ENCODE results near the gene CNTN6. TPM values are rescaled to one million over a fixed set of nuclear protein-coding genes. Genes with fewer than 3 reads are reported as not detected.

The CNTN6 gene
- total and polyA plus RNA-seq, 4 donors, result 9.6 to 37.1 (median 17.5) TPM

DNA sequence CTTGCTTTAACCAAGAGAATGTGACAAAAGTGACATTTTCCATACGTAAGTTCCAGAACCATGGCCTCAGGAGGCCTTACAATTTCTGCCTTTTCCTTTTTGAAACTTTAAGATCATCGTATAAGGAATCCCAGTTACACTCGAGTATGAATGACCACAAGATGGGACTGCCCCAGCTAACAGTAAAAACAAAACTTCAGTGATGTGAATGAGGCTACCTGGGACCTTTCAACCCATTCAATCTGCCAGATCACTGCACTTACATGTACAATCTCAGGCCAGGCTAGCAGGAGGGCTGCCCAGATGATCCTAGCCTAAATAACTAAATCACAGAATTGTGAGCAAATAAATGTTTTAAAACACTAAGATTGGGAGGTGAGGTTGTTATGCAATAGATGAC, 328.8 kb downstream of the CNTN6 start:
- peaks cover 2% of the 10 kb centered on the region for H3K9me3 ChIP-seq (ENCODE audit: control insufficient read depth, insufficient read depth, low read length)
- H3K36me3 ChIP-seq (ENCODE audit: control insufficient read depth, insufficient read depth, low read length), result no peaks in the 10 kb centered on the region
- no peak overlapping the region for H3K4me3 ChIP-seq (ENCODE audit: low read depth, low read length)
- H3K4me1 ChIP-seq (ENCODE audit: control insufficient read depth, insufficient read depth, low read length), result no peaks in the 10 kb centered on the region
- no peak overlapping the region for H3K27ac ChIP-seq (ENCODE audit: low read depth, low read length)
- DNase-seq (ENCODE audit: low read depth in 4 of 6, low spot score in 6 of 6), result no peak
- WGBS (ENCODE audit: insufficient coverage), result 100% methylated on average over 1 of the region's 3 CpGs
- H3K27me3 ChIP-seq (ENCODE audit: control insufficient read depth, insufficient read depth, low read length), result no peaks in the 10 kb centered on the region

DNA sequence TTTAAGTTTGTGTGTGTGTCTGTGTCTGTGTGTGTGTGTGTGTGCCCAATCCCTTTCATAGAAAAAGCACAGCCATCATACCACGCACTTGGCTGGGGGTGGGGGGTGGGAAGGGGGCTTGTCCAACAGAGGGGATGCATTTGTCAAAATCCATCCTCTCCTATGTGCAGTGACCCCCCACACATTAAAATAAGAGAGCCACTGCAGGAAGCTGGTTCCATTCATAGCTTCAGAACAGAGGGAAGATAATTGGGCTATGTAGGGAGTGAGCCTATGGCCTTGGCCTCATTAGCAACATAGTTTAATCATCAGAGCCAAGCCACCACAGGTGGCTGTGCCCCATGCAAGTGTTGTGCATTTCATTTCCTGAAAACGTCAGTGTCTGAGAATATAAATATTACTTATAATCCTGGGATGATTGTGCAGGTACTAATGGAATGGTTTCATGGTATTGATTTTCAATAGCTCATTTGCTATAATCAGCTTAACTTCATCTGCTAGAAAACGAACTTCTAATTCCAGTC, 330.8 kb downstream of the CNTN6 start:
- Histone ChIP-seq H3K27me3 (ENCODE audit: control insufficient read depth, insufficient read depth, low read length) (no peaks in the 10 kb centered on the region), H3K4me3 (ENCODE audit: low read depth, low read length) (no peak overlapping the region), H3K27ac (ENCODE audit: low read depth, low read length) (no peak overlapping the region), H3K36me3 (ENCODE audit: control insufficient read depth, insufficient read depth, low read length) (no peaks in the 10 kb centered on the region), H3K9me3 (ENCODE audit: control insufficient read depth, insufficient read depth, low read length) (peaks cover 2% of the 10 kb centered on the region), H3K4me1 (ENCODE audit: control insufficient read depth, insufficient read depth, low read length) (no peaks in the 10 kb centered on the region)
- DNase-seq (ENCODE audit: low read depth in 4 of 6, low spot score in 6 of 6), result no peak
- no CpG with 5 or more reads among the region's 3 CpGs for WGBS (ENCODE audit: insufficient coverage)

DNA sequence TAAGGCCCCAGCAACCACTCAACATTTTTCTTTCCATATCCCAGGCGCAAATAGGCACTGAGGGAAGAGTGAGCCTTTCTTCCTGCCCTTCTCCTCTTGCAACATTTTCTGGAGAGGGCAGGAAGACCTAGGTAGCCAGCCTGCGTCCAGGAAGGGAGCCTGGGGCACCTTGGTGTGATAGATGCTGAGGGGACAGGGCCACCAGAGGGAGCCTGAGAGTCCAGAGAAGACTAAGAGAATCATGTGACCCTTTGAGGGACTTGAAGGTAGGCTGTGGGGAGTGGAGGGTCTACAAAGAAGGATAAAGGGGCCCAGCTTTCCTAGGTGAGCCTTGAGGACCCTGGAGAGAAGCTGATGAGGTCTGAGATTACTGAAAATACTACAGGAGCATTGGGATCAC, 346.6 kb downstream of the CNTN6 start:
- no peak for DNase-seq (ENCODE audit: low read depth in 4 of 6, low spot score in 6 of 6)
- WGBS (ENCODE audit: insufficient coverage), result 100% methylated on average over 2 of the region's 2 CpGs

DNA sequence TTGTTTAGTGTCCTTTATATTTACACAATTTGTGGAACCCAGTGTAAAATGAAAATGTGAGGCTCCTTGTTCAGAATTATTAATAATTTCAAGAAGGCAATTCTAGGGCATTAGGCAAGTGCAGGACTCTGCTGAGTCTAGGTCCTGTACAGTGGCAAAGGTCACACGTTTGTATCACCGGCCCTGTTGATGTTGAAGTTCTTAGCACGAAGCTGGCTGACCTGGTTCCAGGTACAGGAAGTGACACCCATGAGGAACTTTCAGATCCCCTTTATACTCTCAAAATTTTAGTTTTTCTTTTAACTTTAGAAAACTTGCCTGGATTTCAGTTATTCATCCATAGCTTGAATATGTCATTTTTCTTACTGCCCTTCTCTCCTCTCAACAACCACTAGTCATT, 349.4 kb downstream of the CNTN6 start:
- WGBS (ENCODE audit: insufficient coverage), result 91% methylated on average over 3 of the region's 3 CpGs
- DNase-seq (ENCODE audit: low read depth in 4 of 6, low spot score in 6 of 6), result no peak
- no peaks in the 10 kb centered on the region for H3K9me3 ChIP-seq (ENCODE audit: control insufficient read depth, insufficient read depth, low read length)
- H3K27ac ChIP-seq (ENCODE audit: low read depth, low read length), result no peak overlapping the region
- H3K27me3 ChIP-seq (ENCODE audit: control insufficient read depth, insufficient read depth, low read length), result no peaks in the 10 kb centered on the region
- H3K4me1 ChIP-seq (ENCODE audit: control insufficient read depth, insufficient read depth, low read length), result no peaks in the 10 kb centered on the region
- H3K36me3 ChIP-seq (ENCODE audit: control insufficient read depth, insufficient read depth, low read length), result no peaks in the 10 kb centered on the region
- H3K4me3 ChIP-seq (ENCODE audit: low read depth, low read length), result no peak overlapping the region

More for the DNA sequence above, 346.6 kb downstream of the CNTN6 start:
- H3K27ac ChIP-seq (ENCODE audit: low read depth, low read length), result no peak overlapping the region
- no peaks in the 10 kb centered on the region for H3K9me3 ChIP-seq (ENCODE audit: control insufficient read depth, insufficient read depth, low read length)
- no peaks in the 10 kb centered on the region for H3K36me3 ChIP-seq (ENCODE audit: control insufficient read depth, insufficient read depth, low read length)
- H3K27me3 ChIP-seq (ENCODE audit: control insufficient read depth, insufficient read depth, low read length), result no peaks in the 10 kb centered on the region
- no peak overlapping the region for H3K4me3 ChIP-seq (ENCODE audit: low read depth, low read length)
- H3K4me1 ChIP-seq (ENCODE audit: control insufficient read depth, insufficient read depth, low read length), result no peaks in the 10 kb centered on the region

DNA sequence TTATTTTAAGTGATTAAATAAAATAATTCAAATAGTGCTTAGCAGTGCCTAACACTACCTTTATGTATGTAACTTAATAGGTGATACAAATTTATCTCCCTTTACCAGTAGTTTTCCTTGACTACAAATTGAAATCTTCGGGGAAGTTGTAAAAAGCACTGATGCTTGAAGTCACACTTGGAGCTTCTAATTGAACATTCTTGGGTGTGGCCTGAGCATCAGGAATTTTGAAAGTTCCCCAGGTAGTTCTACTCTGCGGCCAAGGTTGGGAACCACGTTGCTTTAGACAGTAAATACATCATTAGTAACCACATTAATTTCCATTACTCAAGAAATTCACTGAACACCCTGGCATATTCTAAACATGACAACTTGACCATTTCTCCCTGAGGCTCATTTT, 351.4 kb downstream of the CNTN6 start:
- DNase-seq (ENCODE audit: low read depth in 4 of 6, low spot score in 6 of 6), result no peak
- 86% methylated on average over 2 of the region's 3 CpGs for WGBS (ENCODE audit: insufficient coverage)
- H3K4me3 ChIP-seq (ENCODE audit: low read depth, low read length), result no peak overlapping the region
- H3K9me3 ChIP-seq (ENCODE audit: control insufficient read depth, insufficient read depth, low read length), result no peaks in the 10 kb centered on the region
- no peak overlapping the region for H3K27ac ChIP-seq (ENCODE audit: low read depth, low read length)
- H3K4me1 ChIP-seq (ENCODE audit: control insufficient read depth, insufficient read depth, low read length), result no peaks in the 10 kb centered on the region
- no peaks in the 10 kb centered on the region for H3K27me3 ChIP-seq (ENCODE audit: control insufficient read depth, insufficient read depth, low read length)
- H3K36me3 ChIP-seq (ENCODE audit: control insufficient read depth, insufficient read depth, low read length), result no peaks in the 10 kb centered on the region

DNA sequence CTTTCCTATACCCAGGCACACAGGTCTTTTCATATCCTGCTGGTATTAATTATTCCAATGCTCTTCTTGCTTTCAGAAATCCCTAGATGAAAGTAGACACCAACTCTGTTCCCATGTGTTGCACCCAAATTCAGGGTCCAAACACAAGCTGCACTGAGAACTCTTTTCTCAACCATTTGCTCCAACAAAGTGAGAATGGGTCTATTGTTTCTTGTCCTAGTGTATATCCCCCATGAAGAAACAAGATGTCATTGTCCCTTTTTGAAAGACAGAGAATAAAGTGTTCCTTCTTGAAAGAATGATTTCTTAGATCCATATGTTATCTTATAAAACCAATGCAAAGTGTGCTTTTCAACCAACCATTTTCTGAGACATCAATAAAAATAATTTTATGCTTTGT, 353.7 kb downstream of the CNTN6 start:
- no peaks in the 10 kb centered on the region for H3K36me3 ChIP-seq (ENCODE audit: control insufficient read depth, insufficient read depth, low read length)
- no peaks in the 10 kb centered on the region for H3K27me3 ChIP-seq (ENCODE audit: control insufficient read depth, insufficient read depth, low read length)
- H3K9me3 ChIP-seq (ENCODE audit: control insufficient read depth, insufficient read depth, low read length), result no peaks in the 10 kb centered on the region
- H3K4me3 ChIP-seq (ENCODE audit: low read depth, low read length), result no peak overlapping the region
- no peak overlapping the region for H3K27ac ChIP-seq (ENCODE audit: low read depth, low read length)
- peak in 1 of 6 donors; percentile 18 for DNase-seq (ENCODE audit: low read depth in 4 of 6, low spot score in 6 of 6)
- no peaks in the 10 kb centered on the region for H3K4me1 ChIP-seq (ENCODE audit: control insufficient read depth, insufficient read depth, low read length)

DNA sequence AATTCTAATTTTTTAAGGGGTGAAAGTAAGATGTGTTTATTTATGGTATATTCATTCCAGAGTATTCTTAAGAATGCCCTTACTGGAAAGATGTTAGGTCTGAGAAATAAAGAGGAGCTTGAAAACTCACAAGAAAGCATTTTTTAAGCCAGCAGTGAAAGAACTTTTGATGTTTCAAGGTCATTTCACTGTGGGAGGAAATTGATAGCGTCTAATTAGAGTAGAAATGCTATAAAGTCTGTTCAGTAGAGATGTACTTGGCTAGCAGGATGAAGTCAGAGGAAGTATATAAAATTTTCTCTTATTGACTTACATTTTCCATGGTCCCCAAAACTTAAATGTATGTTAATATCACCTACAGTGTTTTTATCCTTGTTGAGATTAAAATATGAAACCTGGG, 354.6 kb downstream of the CNTN6 start:
- DNase-seq (ENCODE audit: low read depth in 4 of 6, low spot score in 6 of 6), result peak in 2 of 6 donors; percentile 19 to 70
- no peaks in the 10 kb centered on the region for H3K4me1 ChIP-seq (ENCODE audit: control insufficient read depth, insufficient read depth, low read length)
- H3K9me3 ChIP-seq (ENCODE audit: control insufficient read depth, insufficient read depth, low read length), result no peaks in the 10 kb centered on the region
- no peaks in the 10 kb centered on the region for H3K36me3 ChIP-seq (ENCODE audit: control insufficient read depth, insufficient read depth, low read length)
- H3K4me3 ChIP-seq (ENCODE audit: low read depth, low read length), result no peak overlapping the region
- WGBS (ENCODE audit: insufficient coverage), result no CpG with 5 or more reads among the region's 1 CpG
- H3K27me3 ChIP-seq (ENCODE audit: control insufficient read depth, insufficient read depth, low read length), result no peaks in the 10 kb centered on the region
- H3K27ac ChIP-seq (ENCODE audit: low read depth, low read length), result no peak overlapping the region

DNA sequence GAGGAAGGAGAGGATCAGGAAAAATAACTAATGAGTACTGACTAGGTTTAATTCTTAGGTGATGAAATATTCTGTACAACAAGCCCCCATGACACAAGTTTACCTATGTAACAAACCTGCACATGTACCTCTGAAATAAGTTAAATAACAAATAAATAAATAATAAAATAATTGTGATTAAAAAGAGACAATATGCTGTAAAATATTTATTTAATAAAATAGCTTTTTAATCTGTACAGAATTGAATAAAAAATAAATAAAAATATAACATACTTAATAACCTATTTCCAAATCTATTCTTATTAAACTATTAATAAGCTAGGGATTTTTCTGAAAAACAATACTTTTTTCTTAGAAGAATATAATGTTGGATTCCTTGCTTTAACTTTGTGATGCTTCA, 355.6 kb downstream of the CNTN6 start:
- no peak for DNase-seq (ENCODE audit: low read depth in 4 of 6, low spot score in 6 of 6)
- Histone ChIP-seq H3K27ac (ENCODE audit: low read depth, low read length) (no peak overlapping the region), H3K4me1 (ENCODE audit: control insufficient read depth, insufficient read depth, low read length) (no peaks in the 10 kb centered on the region), H3K4me3 (ENCODE audit: low read depth, low read length) (no peak overlapping the region), H3K9me3 (ENCODE audit: control insufficient read depth, insufficient read depth, low read length) (no peaks in the 10 kb centered on the region), H3K36me3 (ENCODE audit: control insufficient read depth, insufficient read depth, low read length) (no peaks in the 10 kb centered on the region), H3K27me3 (ENCODE audit: control insufficient read depth, insufficient read depth, low read length) (no peaks in the 10 kb centered on the region)

Small RNA genes within 50 kb of the gene (small RNA-seq; reads per million reads assigned to genes)
- not detected for gene CRB3P1 (ENCODE audit: low replicate concordance)
- not detected for gene RN7SL120P (ENCODE audit: low replicate concordance)
